Stimulated activated CD8-positive, alpha-beta memory T cell treated with anti-CD3 and anti-CD28 coated beads, Interleukin-12 subunit alpha, Interleukin-12 subunit beta, amount 100 ng/mL, for 1 hour (primary cell): ENCODE data around the gene FBXW8.
A peak's percentile ranks its signal among the peaks of the same experiment; 100 is the strongest.

ENCODE experiments used
- DNase-seq: peaks from one replicate; pipeline ENCODE4 v3.0.0-alpha.2; 2020; ENCODE audit warnings: low read depth

Gene FBXW8

GRCh38 chr12:117020536-117021220, 109.9 kb downstream of the FBXW8 start:
- DNase-seq = no peak

- no peak for DNase-seq
Measured at GRCh38 chr12:117022465-117022864, 111.7 kb downstream of the FBXW8 start.

- DNase-seq = no peak
Measured at GRCh38 chr12:117023998-117024960, 113.5 kb downstream of the FBXW8 start.

- no peak for DNase-seq
Measured at GRCh38 chr12:117024961-117025480, 114.3 kb downstream of the FBXW8 start.

GRCh38 chr12:117025481-117026151, 114.9 kb downstream of the FBXW8 start:
- peak; percentile 35 for DNase-seq

GRCh38 chr12:117026343-117026742, 115.6 kb downstream of the FBXW8 start:
- no peak for DNase-seq

- no peak for DNase-seq
Measured at GRCh38 chr12:117026921-117027250, 116.1 kb downstream of the FBXW8 start.

- DNase-seq = no peak
Measured at GRCh38 chr12:117027251-117028086, 116.7 kb downstream of the FBXW8 start.

- no peak for DNase-seq
Measured at GRCh38 chr12:117028254-117028653, 117.5 kb downstream of the FBXW8 start.

GRCh38 chr12:117030187-117030900, 119.6 kb downstream of the FBXW8 start:
- no peak for DNase-seq

GRCh38 chr12:117031843-117032592, 121.3 kb downstream of the FBXW8 start:
- DNase-seq = no peak

- DNase-seq = no peak
Measured at GRCh38 chr12:117032593-117033381, 122.0 kb downstream of the FBXW8 start.

- no peak for DNase-seq
Measured at GRCh38 chr12:117033382-117034221, 122.9 kb downstream of the FBXW8 start.

- DNase-seq = no peak
Measured at GRCh38 chr12:117034249-117034648, 123.5 kb downstream of the FBXW8 start.

GRCh38 chr12:117034701-117035151, 124.0 kb downstream of the FBXW8 start:
- DNase-seq = no peak

GRCh38 chr12:117035287-117035686, 124.5 kb downstream of the FBXW8 start:
- no peak for DNase-seq

- no peak for DNase-seq
Measured at GRCh38 chr12:117036046-117036445, 125.3 kb downstream of the FBXW8 start.

- no peak for DNase-seq
Measured at GRCh38 chr12:117036547-117036946, 125.8 kb downstream of the FBXW8 start.
